ENCODE results near the gene TROAP.
A peak's percentile ranks its signal among the peaks of the same experiment; 100 is the strongest.

TROAP gene

GRCh38 chr12:49344486-49345050 is 21.5 kb downstream of the TROAP start:
- no peak for DNase-seq

- no peak for DNase-seq
Measured at GRCh38 chr12:49345051-49345824, 22.2 kb downstream of the TROAP start.

- DNase-seq: no peak
Measured at GRCh38 chr12:49345825-49346658, 23.0 kb downstream of the TROAP start.

GRCh38 chr12:49346659-49347310 is 23.7 kb downstream of the TROAP start, which contains the start of gene DNAJC22:
DNAJC22 (plus strand) TSS chr12:49346888; CDS start chr12:49348873, 1,985 bp downstream.
- DNase-seq: peak; percentile 64

- DNase-seq: peak; percentile 63
Measured at GRCh38 chr12:49347311-49348193, 24.5 kb downstream of the TROAP start.

- DNase-seq: no peak
Measured at GRCh38 chr12:49348781-49349180, 25.7 kb downstream of the TROAP start.

- no peak for DNase-seq
Measured at GRCh38 chr12:49349266-49349665, 26.2 kb downstream of the TROAP start.

GRCh38 chr12:49352351-49352750 is 29.3 kb downstream of the TROAP start:
- no peak for DNase-seq

GRCh38 chr12:49355913-49356312 is 32.9 kb downstream of the TROAP start:
- DNase-seq: no peak

GRCh38 chr12:49357103-49357678 is 34.1 kb downstream of the TROAP start:
- no peak for DNase-seq

- peak; percentile 64 for DNase-seq
Measured at GRCh38 chr12:49358483-49359141, 35.6 kb downstream of the TROAP start.

- DNase-seq: no peak
Measured at GRCh38 chr12:49359671-49360070, 36.6 kb downstream of the TROAP start.

GRCh38 chr12:49362077-49362476 is 39.0 kb downstream of the TROAP start:
- no peak for DNase-seq

GRCh38 chr12:49364989-49365388 is 41.9 kb downstream of the TROAP start:
- no peak for DNase-seq

- DNase-seq: no peak
Measured at GRCh38 chr12:49365542-49365941, 42.5 kb downstream of the TROAP start.

- DNase-seq: no peak
Measured at GRCh38 chr12:49366096-49366651, 43.1 kb downstream of the TROAP start.

GRCh38 chr12:49366652-49367380 is 43.8 kb downstream of the TROAP start:
- peak; percentile 72 for DNase-seq

GRCh38 chr12:49367381-49368239 is 44.6 kb downstream of the TROAP start, which contains the start of gene SPATS2:
SPATS2 (plus strand) TSS chr12:49367462; CDS start chr12:49461013, 93,551 bp downstream.
- no peak for DNase-seq

- no peak for DNase-seq
Measured at GRCh38 chr12:49368240-49368600, 45.2 kb downstream of the TROAP start.
